ENCODE measurements around the gene SMIM10L1.

Gene SMIM10L1

GRCh38 chr12:11162502-11162901 is 8.5 kb upstream of the SMIM10L1 start:
- TF ChIP-seq GLIS3 (CRISPR knock-in tag; IDR thresholded peaks at IDR 0.05) (no peak), ZNF8 (CRISPR knock-in tag; IDR thresholded peaks at IDR 0.05) (no peak), PPARA (CRISPR knock-in tag; IDR thresholded peaks at IDR 0.05; ENCODE audit: borderline replicate concordance) (no peak), TOX (CRISPR knock-in tag; IDR thresholded peaks at IDR 0.05; ENCODE audit: borderline replicate concordance) (no peak), ZFP3 (CRISPR knock-in tag; IDR thresholded peaks at IDR 0.05) (no peak), ARNTL (CRISPR knock-in tag; IDR thresholded peaks at IDR 0.05; ENCODE audit: borderline replicate concordance, low read depth) (no peak)
- TF ChIP-seq, protein P1, sequence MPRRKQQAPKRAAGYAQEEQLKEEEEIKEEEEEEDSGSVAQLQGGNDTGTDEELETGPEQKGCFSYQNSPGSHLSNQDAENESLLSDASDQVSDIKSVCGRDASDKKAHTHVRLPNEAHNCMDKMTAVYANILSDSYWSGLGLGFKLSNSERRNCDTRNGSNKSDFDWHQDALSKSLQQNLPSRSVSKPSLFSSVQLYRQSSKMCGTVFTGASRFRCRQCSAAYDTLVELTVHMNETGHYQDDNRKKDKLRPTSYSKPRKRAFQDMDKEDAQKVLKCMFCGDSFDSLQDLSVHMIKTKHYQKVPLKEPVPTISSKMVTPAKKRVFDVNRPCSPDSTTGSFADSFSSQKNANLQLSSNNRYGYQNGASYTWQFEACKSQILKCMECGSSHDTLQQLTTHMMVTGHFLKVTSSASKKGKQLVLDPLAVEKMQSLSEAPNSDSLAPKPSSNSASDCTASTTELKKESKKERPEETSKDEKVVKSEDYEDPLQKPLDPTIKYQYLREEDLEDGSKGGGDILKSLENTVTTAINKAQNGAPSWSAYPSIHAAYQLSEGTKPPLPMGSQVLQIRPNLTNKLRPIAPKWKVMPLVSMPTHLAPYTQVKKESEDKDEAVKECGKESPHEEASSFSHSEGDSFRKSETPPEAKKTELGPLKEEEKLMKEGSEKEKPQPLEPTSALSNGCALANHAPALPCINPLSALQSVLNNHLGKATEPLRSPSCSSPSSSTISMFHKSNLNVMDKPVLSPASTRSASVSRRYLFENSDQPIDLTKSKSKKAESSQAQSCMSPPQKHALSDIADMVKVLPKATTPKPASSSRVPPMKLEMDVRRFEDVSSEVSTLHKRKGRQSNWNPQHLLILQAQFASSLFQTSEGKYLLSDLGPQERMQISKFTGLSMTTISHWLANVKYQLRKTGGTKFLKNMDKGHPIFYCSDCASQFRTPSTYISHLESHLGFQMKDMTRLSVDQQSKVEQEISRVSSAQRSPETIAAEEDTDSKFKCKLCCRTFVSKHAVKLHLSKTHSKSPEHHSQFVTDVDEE (CRISPR knock-in tag; IDR thresholded peaks at IDR 0.05) = no peak
- ATAC-seq = no peak

DNA sequence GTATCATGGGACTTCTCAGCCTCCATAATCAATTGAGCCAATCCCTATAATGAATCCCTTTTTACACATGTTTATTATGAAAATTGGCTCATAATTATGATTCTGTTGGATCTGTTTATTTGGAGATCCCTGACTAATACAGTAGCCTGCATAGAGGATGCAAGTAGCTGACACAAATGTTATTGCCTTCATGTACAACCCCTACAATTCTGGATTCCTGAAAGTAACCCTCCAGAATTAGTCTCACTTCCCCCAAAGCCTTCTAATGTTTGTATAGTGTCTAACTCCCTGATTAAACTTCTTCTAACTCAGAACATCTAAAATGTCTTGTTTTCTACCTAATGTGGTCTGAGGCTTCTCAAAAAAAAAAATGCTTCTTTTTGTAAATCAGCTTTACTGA is 6.6 kb upstream of the SMIM10L1 start:
- no peak for ATAC-seq
- TF ChIP-seq GLIS3 (CRISPR knock-in tag; IDR thresholded peaks at IDR 0.05) (no peak), CSRNP3 (CRISPR knock-in tag; IDR thresholded peaks at IDR 0.05) (no peak), TOX (CRISPR knock-in tag; IDR thresholded peaks at IDR 0.05; ENCODE audit: borderline replicate concordance) (no peak), ZFP30 (CRISPR knock-in tag; IDR thresholded peaks at IDR 0.05) (no peak), OSR1 (CRISPR knock-in tag; IDR thresholded peaks at IDR 0.05) (no peak), ZNF8 (CRISPR knock-in tag; IDR thresholded peaks at IDR 0.05) (no peak), ARNTL (CRISPR knock-in tag; IDR thresholded peaks at IDR 0.05; ENCODE audit: borderline replicate concordance, low read depth) (no peak), BACH2 (CRISPR knock-in tag; IDR thresholded peaks at IDR 0.05; ENCODE audit: borderline replicate concordance) (no peak), ESRRG (CRISPR knock-in tag; IDR thresholded peaks at IDR 0.05) (no peak), ISL1 (CRISPR knock-in tag; IDR thresholded peaks at IDR 0.05) (no peak), CREB5 (CRISPR knock-in tag; IDR thresholded peaks at IDR 0.05; ENCODE audit: low read depth) (no peak), ZC3H10 (CRISPR knock-in tag; IDR thresholded peaks at IDR 0.05) (no peak), RARB (CRISPR knock-in tag; IDR thresholded peaks at IDR 0.05) (no peak), TCF4 (CRISPR knock-in tag; IDR thresholded peaks at IDR 0.05; ENCODE audit: borderline replicate concordance) (no peak), PPARA (CRISPR knock-in tag; IDR thresholded peaks at IDR 0.05; ENCODE audit: borderline replicate concordance) (no peak), CSDC2 (CRISPR knock-in tag; IDR thresholded peaks at IDR 0.05) (no peak)
- TF ChIP-seq, protein P2, sequence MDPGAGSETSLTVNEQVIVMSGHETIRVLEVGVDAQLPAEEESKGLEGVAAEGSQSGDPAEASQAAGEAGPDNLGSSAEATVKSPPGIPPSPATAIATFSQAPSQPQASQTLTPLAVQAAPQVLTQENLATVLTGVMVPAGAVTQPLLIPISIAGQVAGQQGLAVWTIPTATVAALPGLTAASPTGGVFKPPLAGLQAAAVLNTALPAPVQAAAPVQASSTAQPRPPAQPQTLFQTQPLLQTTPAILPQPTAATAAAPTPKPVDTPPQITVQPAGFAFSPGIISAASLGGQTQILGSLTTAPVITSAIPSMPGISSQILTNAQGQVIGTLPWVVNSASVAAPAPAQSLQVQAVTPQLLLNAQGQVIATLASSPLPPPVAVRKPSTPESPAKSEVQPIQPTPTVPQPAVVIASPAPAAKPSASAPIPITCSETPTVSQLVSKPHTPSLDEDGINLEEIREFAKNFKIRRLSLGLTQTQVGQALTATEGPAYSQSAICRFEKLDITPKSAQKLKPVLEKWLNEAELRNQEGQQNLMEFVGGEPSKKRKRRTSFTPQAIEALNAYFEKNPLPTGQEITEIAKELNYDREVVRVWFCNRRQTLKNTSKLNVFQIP (CRISPR knock-in tag; IDR thresholded peaks at IDR 0.05; ENCODE audit: borderline replicate concordance, low read depth) = no peak
- TF ChIP-seq, protein P1 (CRISPR knock-in tag; IDR thresholded peaks at IDR 0.05) = no peak

DNA sequence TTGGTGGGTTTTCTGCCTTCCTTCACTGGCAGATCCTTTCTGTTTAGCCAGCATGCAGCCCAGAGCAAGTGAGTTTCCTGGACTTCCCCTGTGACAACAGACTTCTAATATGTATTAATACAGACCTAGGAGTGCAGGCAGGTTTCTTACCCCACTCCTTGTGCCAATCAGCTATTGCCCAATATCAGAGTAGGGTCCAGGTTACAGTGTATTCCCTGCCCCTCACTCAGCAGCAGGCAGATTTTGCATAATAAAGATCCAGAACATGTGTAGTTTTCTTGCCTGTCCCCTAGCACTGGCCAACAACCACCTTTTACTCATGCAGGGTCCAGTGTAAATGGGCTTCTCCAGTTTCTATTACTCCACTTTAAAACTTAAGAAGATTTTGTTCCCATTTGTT is 4.7 kb upstream of the SMIM10L1 start:
- no peak for ATAC-seq
- TF ChIP-seq ARNTL (CRISPR knock-in tag; IDR thresholded peaks at IDR 0.05; ENCODE audit: borderline replicate concordance, low read depth) = no peak
- TF ChIP-seq RARB (CRISPR knock-in tag; IDR thresholded peaks at IDR 0.05) = no peak
- no peak for TF ChIP-seq ISL1 (CRISPR knock-in tag; IDR thresholded peaks at IDR 0.05)
- TF ChIP-seq GLIS3 (CRISPR knock-in tag; IDR thresholded peaks at IDR 0.05) = no peak
- TF ChIP-seq PATZ1 (CRISPR knock-in tag; IDR thresholded peaks at IDR 0.05; ENCODE audit: borderline replicate concordance) = no peak
- TF ChIP-seq CREB5 (CRISPR knock-in tag; IDR thresholded peaks at IDR 0.05; ENCODE audit: low read depth) = no peak
- no peak for TF ChIP-seq TCF4 (CRISPR knock-in tag; IDR thresholded peaks at IDR 0.05; ENCODE audit: borderline replicate concordance)
- TF ChIP-seq ZFP30 (CRISPR knock-in tag; IDR thresholded peaks at IDR 0.05) = no peak
- TF ChIP-seq BACH2 (CRISPR knock-in tag; IDR thresholded peaks at IDR 0.05; ENCODE audit: borderline replicate concordance) = no peak
- no peak for TF ChIP-seq ESRRG (CRISPR knock-in tag; IDR thresholded peaks at IDR 0.05)
- TF ChIP-seq, protein P2 (CRISPR knock-in tag; IDR thresholded peaks at IDR 0.05; ENCODE audit: borderline replicate concordance, low read depth) = no peak

Measured in SK-N-SH treated with all-trans-retinoic acid at 6 μM for 48 hours (cell line).